Activated CD4-positive, alpha-beta T cell treated with anti-CD3 and anti-CD28 coated beads, Interleukin-2, amount 50 U/mL, for 1 hour (primary cell): Measurements from ENCODE around the gene RAB26.
"Not testable (repeated sequence)": the region's sequence is repeated elsewhere in the genome, so short reads cannot be mapped to it uniquely, and the experiment has no call there.

Experiments
- DNase-seq: peaks from one replicate; pipeline ENCODE4 v3.0.0-alpha.2; 2020

The RAB26 gene, protein sequence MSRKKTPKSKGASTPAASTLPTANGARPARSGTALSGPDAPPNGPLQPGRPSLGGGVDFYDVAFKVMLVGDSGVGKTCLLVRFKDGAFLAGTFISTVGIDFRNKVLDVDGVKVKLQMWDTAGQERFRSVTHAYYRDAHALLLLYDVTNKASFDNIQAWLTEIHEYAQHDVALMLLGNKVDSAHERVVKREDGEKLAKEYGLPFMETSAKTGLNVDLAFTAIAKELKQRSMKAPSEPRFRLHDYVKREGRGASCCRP

GRCh38 chr16:2147981-2148671 is at the start of gene RAB26:
TSS of gene RAB26 (plus strand) at chr16:2148625. CDS start at chr16:2148784, 159 bp downstream.
- DNase-seq, result peak; percentile 49

GRCh38 chr16:2101581-2101980 is 46.8 kb upstream of the RAB26 start:
- DNase-seq, result not testable (repeated sequence)

DNA sequence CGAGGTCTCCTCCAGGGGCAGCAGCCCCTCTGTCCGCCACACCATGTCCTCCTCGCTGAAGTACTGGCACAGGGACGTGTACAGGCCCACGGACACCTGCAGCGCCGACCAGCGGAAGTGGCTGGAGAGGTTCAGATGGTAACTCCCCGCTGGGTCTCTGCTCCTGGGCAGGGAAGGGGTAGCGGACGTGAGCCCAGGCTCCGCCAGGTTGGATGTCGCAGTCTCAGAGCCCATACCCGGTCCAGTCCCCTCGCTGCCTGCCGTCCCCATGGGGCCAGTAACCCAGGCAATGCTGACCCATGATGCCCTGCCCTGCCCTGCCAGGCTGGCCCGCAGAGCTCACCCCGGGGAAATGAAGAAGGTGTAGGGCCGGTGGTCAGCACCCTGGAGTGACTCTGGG is 46.0 kb upstream of the RAB26 start:
- DNase-seq, result no peak

DNA sequence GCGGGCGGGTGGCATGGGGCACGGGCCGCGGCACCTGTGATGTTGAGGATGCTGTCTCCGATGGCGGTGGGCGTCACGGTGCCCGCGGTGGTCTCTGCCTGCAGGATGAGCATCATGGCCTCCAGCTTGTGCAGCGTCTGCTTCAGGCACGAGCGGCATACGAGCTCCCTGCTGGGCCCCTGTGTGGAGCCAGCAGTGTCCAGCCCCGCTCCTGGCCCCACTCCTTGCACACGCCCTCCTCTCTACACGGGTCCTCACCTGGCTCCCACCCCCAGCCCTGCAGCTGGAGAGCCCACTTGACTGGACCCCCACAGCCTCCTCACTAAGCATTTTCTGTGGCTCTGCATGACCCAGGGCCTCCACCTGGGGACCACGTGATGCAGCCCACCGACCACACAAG is 44.0 kb upstream of the RAB26 start:
- not testable (repeated sequence) for DNase-seq

DNA sequence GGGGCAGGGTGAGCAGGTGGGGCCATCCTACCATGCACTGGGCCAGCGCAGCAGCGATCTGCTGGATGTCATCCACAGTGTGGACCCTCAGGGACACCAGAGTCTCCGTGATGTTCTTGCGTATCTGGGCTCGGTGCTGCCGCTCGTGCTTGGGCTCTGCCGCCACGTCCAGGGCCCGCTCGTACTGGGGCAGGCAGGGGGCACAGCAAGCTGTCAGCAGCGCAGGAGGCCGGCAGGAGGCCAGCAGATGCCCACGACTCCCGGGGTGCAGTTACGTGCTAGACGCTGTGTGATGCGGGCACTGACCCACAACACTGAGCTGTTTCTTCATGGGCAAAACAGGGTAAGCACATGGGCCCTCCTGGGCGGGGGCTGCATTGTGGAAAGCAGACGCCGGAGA is 43.1 kb upstream of the RAB26 start:
- DNase-seq, result not testable (repeated sequence)

DNA sequence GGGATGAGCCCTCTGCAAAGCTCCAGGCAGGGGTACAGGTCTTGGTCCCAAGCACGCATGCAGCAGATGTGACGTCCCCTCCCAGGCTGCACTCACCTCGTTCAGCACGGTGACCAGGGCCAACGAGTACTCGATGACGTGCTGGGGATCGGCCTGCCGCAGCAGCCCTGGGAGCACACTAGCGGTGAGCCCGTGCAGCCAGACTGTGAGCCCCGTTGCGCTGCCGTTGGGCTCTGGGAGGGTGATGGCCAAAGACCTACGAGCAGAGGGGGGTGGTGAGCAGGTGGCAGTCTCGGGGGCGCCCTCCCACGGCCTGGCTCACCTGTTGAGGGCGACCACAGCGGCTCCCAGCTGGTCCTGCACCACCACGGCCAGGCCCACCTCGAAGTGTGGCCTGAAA is 42.7 kb upstream of the RAB26 start:
- DNase-seq, result not testable (repeated sequence)

- not testable (repeated sequence) for DNase-seq
Measured at GRCh38 chr16:2106211-2106610, 42.2 kb upstream of the RAB26 start.

DNA sequence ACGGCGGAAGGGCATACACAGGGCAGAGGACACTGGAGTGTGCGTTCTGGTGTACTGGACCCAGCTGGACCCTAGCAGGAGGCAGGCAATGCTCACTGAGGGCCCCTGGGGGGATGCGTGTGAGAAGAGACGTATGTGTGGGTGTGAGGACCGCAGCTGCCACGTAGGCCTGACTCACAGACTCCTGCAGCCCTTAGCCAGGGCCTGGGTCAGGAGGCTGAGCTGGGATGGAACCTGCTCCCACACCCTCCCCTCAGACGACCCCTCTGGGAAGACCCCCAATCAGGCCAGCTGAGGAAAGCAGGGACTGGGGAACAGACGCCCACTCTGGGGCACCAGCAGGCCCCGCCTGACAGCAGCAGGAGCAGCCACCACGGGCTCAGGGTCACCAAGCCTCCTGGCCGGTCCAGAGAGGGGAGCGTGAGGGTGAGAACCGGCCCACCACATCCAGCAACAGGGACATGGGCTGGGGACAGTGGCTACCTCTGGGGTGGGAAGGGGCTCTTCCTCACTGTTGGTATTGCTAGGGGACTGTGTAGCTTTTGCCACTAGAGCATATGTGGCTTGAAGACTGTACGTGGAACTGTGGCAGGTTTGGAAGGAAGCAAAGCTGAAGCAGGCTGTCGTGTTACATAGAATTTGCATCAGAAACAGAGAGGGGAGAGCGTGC is 41.2 kb upstream of the RAB26 start:
- not testable (repeated sequence) for DNase-seq

DNA sequence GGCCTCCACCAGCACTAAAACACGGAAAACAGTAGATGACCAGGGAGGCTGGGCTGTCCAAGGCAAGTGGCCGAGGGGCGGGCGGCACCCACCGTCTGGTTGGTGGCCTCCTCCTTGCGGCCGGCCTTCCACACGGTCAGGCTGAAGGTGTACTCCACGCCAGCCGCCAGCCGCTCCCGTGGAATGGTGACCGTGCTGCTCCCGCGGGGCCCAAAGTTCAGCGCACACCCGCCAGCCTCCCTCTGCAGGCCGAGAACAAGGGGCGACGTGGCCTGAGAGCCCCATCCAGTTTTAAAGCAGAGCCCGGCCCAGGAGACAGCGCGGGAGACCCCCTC is 40.7 kb upstream of the RAB26 start:
- DNase-seq, result not testable (repeated sequence)

GRCh38 chr16:2108446-2109270 is 39.8 kb upstream of the RAB26 start:
- not testable (repeated sequence) for DNase-seq

- not testable (repeated sequence) for DNase-seq
Measured at GRCh38 chr16:2109271-2109580, 39.2 kb upstream of the RAB26 start.

GRCh38 chr16:2109872-2110271 is 38.6 kb upstream of the RAB26 start:
- DNase-seq, result not testable (repeated sequence)

GRCh38 chr16:2110332-2111008 is 38.0 kb upstream of the RAB26 start:
- DNase-seq, result not testable (repeated sequence)

- not testable (repeated sequence) for DNase-seq
Measured at GRCh38 chr16:2111009-2111353, 37.4 kb upstream of the RAB26 start.

- DNase-seq, result not testable (repeated sequence)
Measured at GRCh38 chr16:2111412-2112335, 36.8 kb upstream of the RAB26 start.

DNA sequence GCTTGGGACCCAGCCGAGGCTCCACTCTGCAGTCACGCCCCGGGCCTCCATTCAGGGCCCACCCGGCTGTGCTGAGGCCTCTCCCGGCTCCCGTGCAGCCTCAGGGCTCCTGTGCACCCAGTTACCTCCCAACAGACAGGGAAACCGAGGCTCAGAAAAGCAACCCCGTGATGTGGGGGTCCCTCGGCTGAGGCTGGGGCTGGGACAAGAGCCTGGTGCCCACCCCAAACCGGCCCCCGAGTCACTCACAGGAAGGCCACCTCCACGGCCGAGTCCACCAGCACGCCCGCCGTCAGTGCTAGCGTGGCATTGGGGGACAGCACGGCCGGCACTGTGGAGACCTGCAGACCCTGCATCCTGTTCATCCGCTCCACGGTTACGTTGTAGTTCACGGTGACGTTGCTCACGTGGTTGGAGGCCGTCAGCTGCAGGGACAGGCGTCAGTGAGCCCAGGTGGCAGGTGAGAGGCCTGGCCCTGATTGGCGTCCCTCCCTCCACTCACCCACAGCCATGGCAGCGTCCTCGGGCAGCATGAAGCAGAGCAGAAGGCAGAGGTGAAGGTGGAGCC is 35.8 kb upstream of the RAB26 start:
- not testable (repeated sequence) for DNase-seq

DNA sequence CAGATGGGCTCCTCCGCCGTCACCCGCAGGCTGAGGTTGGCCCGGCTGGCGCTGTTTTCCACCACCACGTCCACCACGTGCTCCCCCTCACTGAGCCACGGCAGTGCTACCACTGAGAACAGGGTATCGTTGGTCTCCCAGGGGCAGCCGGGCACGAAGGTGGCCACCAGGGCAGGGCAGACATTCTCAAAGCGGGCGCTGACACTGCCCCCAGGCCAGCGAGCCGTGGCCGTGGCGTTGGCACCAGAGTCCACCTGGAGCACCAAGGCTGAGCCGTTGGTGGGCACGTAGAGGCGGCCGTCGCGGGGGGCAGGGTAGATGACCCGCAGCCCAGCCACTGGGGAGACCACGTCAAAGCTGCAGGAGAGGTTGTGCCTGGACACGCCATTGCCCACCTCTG is 34.2 kb upstream of the RAB26 start:
- DNase-seq, result not testable (repeated sequence)

DNA sequence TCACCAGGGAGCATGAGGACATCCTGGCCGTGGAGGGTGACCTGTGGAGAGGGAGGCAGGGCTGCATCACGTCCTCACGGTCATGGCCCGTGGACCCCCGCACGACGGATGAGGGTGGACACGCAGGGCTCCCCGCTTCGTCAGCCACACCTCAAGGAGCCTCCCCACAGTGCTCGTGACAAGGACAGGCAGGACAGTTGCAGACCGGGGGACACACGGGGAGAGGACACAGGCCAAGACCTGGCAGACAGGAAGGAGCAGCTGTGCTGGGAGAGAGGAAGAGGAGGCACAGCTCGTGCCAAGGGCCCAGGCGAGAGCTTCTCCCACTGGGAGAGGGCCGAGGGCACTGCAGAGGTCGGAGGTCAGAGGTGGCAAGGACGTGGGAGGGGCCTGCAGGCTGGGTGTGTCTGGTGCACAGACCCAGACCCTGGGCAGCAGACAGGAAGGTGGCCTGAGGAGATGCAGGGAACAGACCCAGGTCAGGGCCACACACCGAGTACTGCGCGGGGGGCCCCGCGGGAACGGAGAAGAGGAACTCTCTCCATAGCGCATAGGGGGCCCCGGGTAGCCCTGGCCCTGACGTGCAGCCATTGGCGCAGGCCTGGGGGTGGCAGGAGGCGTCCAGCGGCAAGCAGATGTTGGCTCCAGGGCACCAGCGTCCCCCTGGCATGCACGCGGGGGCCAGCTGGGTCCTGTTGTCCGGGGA is 33.4 kb upstream of the RAB26 start:
- DNase-seq, result not testable (repeated sequence)

- no peak for DNase-seq
Measured at GRCh38 chr16:2115591-2115973, 32.8 kb upstream of the RAB26 start.

DNA sequence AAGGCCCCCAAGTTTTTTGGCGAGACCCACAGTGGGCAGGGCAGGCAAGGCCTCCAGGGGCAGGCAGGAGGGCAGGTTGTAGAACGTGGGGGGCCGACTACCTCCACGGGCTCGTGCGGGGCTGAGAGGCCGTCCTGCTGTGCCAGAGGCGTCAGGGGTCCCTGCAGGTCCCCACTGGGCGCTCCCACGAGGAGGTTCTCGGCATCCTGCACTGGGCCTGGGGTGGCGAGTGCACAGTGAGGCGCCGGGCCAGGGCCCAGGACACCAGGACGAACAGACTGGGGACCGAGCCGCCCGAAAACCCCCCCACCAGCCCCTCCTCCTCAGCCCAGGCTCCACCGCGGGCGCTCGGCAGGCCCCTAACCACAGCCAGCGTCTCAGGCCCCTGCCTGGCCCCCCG is 32.0 kb upstream of the RAB26 start:
- not testable (repeated sequence) for DNase-seq

DNA sequence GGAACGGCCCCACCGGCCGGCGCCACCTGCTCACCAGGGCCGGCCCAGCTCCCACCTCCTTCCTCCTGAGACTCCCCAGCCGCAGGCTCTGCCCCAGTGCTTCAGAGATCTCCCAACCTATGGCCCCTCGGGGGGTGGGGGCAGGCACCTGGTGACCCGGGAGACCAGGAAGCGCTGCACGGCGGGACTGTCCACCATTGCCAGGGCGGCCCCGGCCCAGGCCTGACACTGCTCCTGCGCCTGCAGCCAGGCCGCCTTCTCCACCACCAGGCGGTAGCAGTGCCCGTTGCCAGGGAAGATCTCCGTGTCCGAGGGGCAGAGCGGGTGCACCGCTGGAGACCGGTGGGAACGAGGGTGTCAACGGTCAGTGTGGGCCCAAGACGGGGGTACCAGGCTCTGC is 31.1 kb upstream of the RAB26 start:
- DNase-seq, result not testable (repeated sequence)
